Vagina (tissue), 1 donor: ENCODE results near the gene ARHGAP5. TPM values are rescaled to one million over a fixed set of nuclear protein-coding genes. Genes with fewer than 3 reads are reported as not detected.

Experiments
- small RNA-seq: library from RNA; depleted of rRNA; stranded (forward); fragments of <200 nt; gene quantifications from one replicate; pipeline ENCODE3, GENCODE V24; 2016
- total RNA-seq: library from RNA; depleted of rRNA; stranded (reverse); fragments of >200 nt; gene quantifications from one replicate; pipeline ENCODE4 v1.2.3, GENCODE V29; 2016

The ARHGAP5 gene
- total RNA-seq, 1 donor from 2014 or later = 90.6 TPM

Small RNAs within 50 kb of the gene (small RNA-seq; reads per million reads assigned to genes)
- gene RNU6-7 (not detected), gene RNU6-8 (not detected)

Other genes starting within 250 kb of the ARHGAP5 start
- gene RNU6-7, start 124.7 kb downstream of the ARHGAP5 start, total RNA-seq = not detected
- not detected for gene RNU6-8, start 126.0 kb downstream of the ARHGAP5 start, total RNA-seq